Measurements from ENCODE around the gene MUS81.

DNA sequence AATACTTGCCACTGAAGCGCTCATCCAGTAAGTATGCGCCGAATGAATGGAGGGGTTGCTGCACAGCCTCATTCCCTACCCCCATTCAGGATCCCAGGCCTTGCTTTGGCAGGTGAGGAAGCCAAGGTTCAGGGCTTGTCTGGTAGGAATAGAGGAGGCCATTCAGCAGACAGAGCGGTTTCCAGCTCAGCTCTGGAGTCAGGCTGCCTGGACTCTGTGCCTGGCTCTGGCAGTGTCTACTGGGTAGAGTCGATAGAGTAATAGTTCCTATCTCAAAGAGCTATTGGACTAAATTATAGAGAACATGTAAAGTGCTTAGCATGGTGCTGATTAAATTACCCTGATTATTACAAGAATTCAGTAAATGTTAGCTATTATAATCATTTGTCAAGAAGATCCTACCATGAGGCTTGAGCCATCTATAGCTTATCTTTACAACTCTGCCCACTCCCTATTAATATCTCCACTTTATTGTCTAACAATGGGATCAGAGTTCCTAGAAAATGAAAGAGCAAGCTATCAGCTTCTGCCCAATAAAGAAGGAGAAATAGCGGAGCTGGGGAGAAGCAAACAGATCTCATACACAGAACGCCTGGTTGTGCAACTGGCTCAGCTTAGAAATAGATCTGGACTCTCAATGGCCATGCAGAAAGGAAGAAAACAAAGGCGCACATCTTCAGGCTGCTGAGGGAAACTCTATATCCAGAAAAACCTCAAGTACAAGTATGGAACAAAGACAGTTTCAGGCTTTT, 33.1 kb upstream of the MUS81 start:
- TF ChIP-seq CTCF (IDR thresholded peaks at IDR 0.05) (no peak), POLR2A (IDR thresholded peaks at IDR 0.05) (no peak), EP300 (IDR thresholded peaks at IDR 0.05) (no peak), POLR2AphosphoS5 (IDR thresholded peaks at IDR 0.05) (no peak)
